AG04450 (cell line): ENCODE data around the gene VPS37B. TPM values are rescaled to one million over a fixed set of nuclear protein-coding genes. Genes with fewer than 3 reads are reported as not detected.
A peak's percentile ranks its signal among the peaks of the same experiment; 100 is the strongest.

ENCODE experiments used
- CTCF ChIA-PET: fragments of 300-600, 350-600 bp; formaldehyde crosslinking; extraction: SDS; loops from one replicate; lab custom pipeline; 2022; ENCODE audit warnings: antibody characterized with exemption, inconsistent platforms; lab: Charles Lee
- POLR2A ChIA-PET: fragments of 350-600 bp; formaldehyde crosslinking; extraction: SDS; loops from one replicate; lab custom pipeline; 2021; ENCODE audit warnings: antibody characterized with exemption, inconsistent platforms; lab: Yijun Ruan, JAX
- DNase-seq: peaks from one replicate; pipeline ENCODE4 v3.0.0-alpha.2; 2011; ENCODE audit warnings: low read depth, low spot score
- H3K27ac ChIP-seq: one replicate; pipeline ENCODE4 v1.5.1; 2012; ENCODE audit warnings: low read depth, low read length, control low read depth
- H3K27me3 ChIP-seq: one replicate; pipeline ENCODE4 v1.6.0; 2012; ENCODE audit warnings: low read length; ENCODE audit not compliant: control insufficient read depth, insufficient read depth
- H3K4me3 ChIP-seq: 2 replicates; pipeline ENCODE4 v1.5.1; 2011; ENCODE audit warnings: mild to moderate bottlenecking, low read depth, low read length, control low read depth
- H3K9me3 ChIP-seq: 2 replicates; pipeline ENCODE4 v1.5.1; 2012; ENCODE audit warnings: low read length; ENCODE audit not compliant: control insufficient read depth, insufficient read depth
- polyA plus RNA-seq: library from polyadenylated mRNA; depleted of rRNA; stranded (reverse); fragments of >200 nt; gene quantifications from 2 replicates; pipeline ENCODE4 v1.2.3, GENCODE V29; 2011
- TF ChIP-seq, protein P1 (sequence below): IDR thresholded peaks from 2 replicates; pipeline ENCODE4 v1.5.1; 2011; ENCODE audit warnings: low read depth, low read length, control low read depth, inconsistent platforms

The VPS37B gene
- polyA plus RNA-seq, 1 experiment: 24.5 TPM

DNA sequence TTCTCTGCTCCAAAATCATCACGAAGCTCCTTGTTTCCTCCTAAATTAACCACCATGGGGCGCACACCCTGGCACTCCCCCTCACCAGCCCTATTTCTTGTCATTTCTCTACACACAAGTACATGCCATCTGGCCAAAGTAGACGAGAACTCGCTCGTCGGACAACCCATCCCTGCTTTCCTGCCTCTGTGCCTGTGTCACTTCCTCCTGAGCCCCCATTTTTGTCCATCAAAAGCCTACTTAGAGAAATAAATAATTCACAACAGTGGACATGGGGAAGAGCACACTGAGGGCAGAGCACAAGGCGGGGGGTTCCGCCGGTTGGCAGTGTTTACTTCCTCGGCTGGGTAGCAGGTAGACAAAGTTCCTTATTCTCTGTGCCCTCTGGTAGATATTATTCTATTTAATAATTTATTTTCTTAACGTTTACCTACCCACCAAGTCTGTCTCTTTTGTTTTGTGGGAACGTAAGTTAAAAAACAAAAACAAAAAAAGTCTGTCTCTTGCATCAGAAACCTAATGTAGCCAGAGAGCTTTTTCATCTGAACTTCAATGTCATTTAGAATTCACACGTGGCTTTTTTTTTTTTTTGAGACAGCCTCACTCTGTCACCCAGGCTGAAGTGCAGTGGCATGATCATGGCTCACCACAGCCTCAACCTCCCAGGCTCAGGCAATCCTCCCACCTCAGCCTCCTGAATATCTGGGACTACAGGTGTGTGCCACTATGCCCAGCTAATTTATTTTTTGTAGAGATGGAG is 6.0 kb downstream of the VPS37B start:
- Histone ChIP-seq H3K4me3 (no peak overlapping the region), H3K9me3 (no peaks in the 10 kb centered on the region), H3K27me3 (no peaks in the 10 kb centered on the region), H3K27ac (no peak overlapping the region)
- TF ChIP-seq, protein P1, sequence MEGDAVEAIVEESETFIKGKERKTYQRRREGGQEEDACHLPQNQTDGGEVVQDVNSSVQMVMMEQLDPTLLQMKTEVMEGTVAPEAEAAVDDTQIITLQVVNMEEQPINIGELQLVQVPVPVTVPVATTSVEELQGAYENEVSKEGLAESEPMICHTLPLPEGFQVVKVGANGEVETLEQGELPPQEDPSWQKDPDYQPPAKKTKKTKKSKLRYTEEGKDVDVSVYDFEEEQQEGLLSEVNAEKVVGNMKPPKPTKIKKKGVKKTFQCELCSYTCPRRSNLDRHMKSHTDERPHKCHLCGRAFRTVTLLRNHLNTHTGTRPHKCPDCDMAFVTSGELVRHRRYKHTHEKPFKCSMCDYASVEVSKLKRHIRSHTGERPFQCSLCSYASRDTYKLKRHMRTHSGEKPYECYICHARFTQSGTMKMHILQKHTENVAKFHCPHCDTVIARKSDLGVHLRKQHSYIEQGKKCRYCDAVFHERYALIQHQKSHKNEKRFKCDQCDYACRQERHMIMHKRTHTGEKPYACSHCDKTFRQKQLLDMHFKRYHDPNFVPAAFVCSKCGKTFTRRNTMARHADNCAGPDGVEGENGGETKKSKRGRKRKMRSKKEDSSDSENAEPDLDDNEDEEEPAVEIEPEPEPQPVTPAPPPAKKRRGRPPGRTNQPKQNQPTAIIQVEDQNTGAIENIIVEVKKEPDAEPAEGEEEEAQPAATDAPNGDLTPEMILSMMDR: no peak
- ChIA-PET POLR2A (interaction anchor here (0.6 kb wide), 1 partner anchor 82 kb away, joined by 4 read pairs; no protein-coding TSS in a partner anchor), CTCF (interaction anchor here (1.0 kb wide), 1 partner anchor 29 kb away, joined by 3 read pairs; no protein-coding TSS in a partner anchor)
- DNase-seq: no peak

DNA sequence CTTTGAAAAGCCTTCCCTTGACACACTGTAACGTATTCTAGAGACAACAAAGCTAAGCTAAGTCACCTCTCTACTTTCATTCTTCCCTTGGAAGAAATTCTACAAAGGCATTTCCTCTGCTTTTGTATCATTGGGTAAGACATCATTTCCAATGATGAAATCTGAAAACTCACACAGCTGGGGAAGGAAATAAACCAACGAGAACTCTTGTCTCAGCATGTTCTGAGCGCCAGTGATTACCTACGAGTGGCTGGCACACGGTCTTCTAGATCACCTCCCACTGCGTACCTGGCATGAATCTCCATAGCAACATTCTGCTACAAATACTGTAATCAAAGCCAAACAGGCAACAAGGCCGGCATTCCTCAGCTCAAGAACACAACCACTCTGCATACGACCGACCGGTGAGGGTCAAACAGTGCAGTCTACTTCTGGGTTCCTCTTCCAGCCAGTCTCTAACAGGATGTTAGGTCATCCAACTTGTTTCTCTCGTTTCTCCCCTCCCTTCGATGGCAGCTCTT is 7.6 kb downstream of the VPS37B start:
- TF ChIP-seq, protein P1: no peak
- ChIA-PET POLR2A (interaction anchor here (1.0 kb wide), 1 partner anchor 344 kb away, joined by 3 read pairs; the partner anchor contains the start of gene MPHOSPH9), CTCF (no interaction called here)
- no peak overlapping the region for H3K4me3 ChIP-seq
- DNase-seq: no peak
- H3K9me3 ChIP-seq: no peaks in the 10 kb centered on the region
- peak overlapping the region; percentile 85 for H3K27ac ChIP-seq
- no peaks in the 10 kb centered on the region for H3K27me3 ChIP-seq

- TF ChIP-seq, protein P1: no peak
- no peak overlapping the region for H3K4me3 ChIP-seq
- no peaks in the 10 kb centered on the region for H3K27me3 ChIP-seq
- ChIA-PET CTCF (no interaction called here), POLR2A (no interaction called here)
- no peak for DNase-seq
- H3K9me3 ChIP-seq: no peaks in the 10 kb centered on the region
- peak overlapping the region; percentile 76 for H3K27ac ChIP-seq
Observed at GRCh38 chr12:122887819-122888212, 8.1 kb downstream of the VPS37B start.

GRCh38 chr12:122886851-122887818 is 8.8 kb downstream of the VPS37B start:
- POLR2A ChIA-PET: no interaction called here
- H3K9me3 ChIP-seq: no peaks in the 10 kb centered on the region
- TF ChIP-seq, protein P1: no peak
- no peak for DNase-seq
- no peaks in the 10 kb centered on the region for H3K27me3 ChIP-seq
- H3K27ac ChIP-seq: peak overlapping the region; percentile 76
- CTCF ChIA-PET: interaction anchor here (1.5 kb wide), 1 partner anchor 26 kb away, joined by 3 read pairs; no protein-coding TSS in a partner anchor
- no peak overlapping the region for H3K4me3 ChIP-seq
